GM12878 (cell line): Measurements from ENCODE around the gene TRPM5. TPM values are rescaled to one million over a fixed set of nuclear protein-coding genes. Genes with fewer than 3 reads are reported as not detected.

Source experiments
- ATAC-seq: fragments of 200-7000 bp; cut with Tn5 transposase; 3 replicates; pipeline ENCODE4 v1.9.1; 2020; ENCODE audit warnings: mild to moderate bottlenecking, moderate library complexity
- BruUV-seq: library from RNA; stranded (reverse); fragments of 400-500 nt; replicated peaks from 2 replicates; lab custom pipeline; 2021; lab: Mats Ljungman, UMichigan
- CTCF ChIA-PET: fragments of 300-600 bp; sonication (Branson Sonifier 250); formaldehyde crosslinking; extraction: SDS; loops from one replicate; lab custom pipeline; 2021; ENCODE audit warnings: inconsistent platforms; lab: Yijun Ruan, JAX
- POLR2A ChIA-PET: fragments of 350-600 bp; formaldehyde crosslinking; extraction: SDS; loops from one replicate; lab custom pipeline; 2021; ENCODE audit warnings: inconsistent platforms; lab: Charles Lee
- RAD21 ChIA-PET: fragments of 300-600 bp; sonication (Branson Sonifier 250); formaldehyde crosslinking; loops from one replicate; lab custom pipeline; 2023; ENCODE audit warnings: antibody characterized with exemption; ENCODE audit not compliant: unreplicated experiment; lab: Charles Lee
- SMC1A ChIA-PET: fragments of 300-600 bp; sonication (Branson Sonifier 250); formaldehyde crosslinking; loops from one replicate; lab custom pipeline; 2023; ENCODE audit not compliant: unreplicated experiment, uncharacterized antibody; lab: Charles Lee
- DNase-seq: peaks from one replicate; pipeline ENCODE4 v3.0.0-alpha.2; 2011; ENCODE audit warnings: low read depth, low spot score
- FAIRE-seq: peaks from 3 replicates; lab custom pipeline; 2011; peaks lifted over from hg19 to GRCh38; lab: Jason Lieb, UNC
- H2AFZ ChIP-seq: 2 replicates; pipeline ENCODE4 v1.6.0; 2011; ENCODE audit warnings: low read depth, low read length, control low read depth; ENCODE audit not compliant: control insufficient read depth
- H3K27ac ChIP-seq: 2 replicates; pipeline ENCODE4 v1.5.1; 2011; ENCODE audit warnings: control low read depth; ENCODE audit not compliant: control insufficient read depth, insufficient read depth
- H3K27me3 ChIP-seq, 2 experiments: replicated peaks in 1 of 2; 2 replicates each; pipeline versions ENCODE4 v1.6.0 to v1.6.1; 2011; ENCODE audit warnings: low read length in 1 of 2; ENCODE audit not compliant: control insufficient read depth in 2 of 2, insufficient read depth in 2 of 2
- H3K36me3 ChIP-seq, 2 experiments: 2 replicates each; pipeline ENCODE4 v1.5.1; 2011; ENCODE audit warnings: low read length in 1 of 2; ENCODE audit not compliant: control insufficient read depth in 2 of 2, insufficient read depth in 2 of 2
- H3K4me1 ChIP-seq: 2 replicates; pipeline ENCODE4 v1.6.1; 2011; ENCODE audit warnings: mild to moderate bottlenecking, low read length, moderate library complexity, mixed read lengths; ENCODE audit not compliant: control insufficient read depth, insufficient read depth
- H3K4me2 ChIP-seq: 2 replicates; pipeline ENCODE4 v1.6.0; 2011; ENCODE audit warnings: control low read depth; ENCODE audit not compliant: control insufficient read depth, insufficient read depth
- H3K4me3 ChIP-seq: fragments of 200-600 bp; sonication (generic); 2 replicates; pipeline ENCODE4 v1.5.1; 2016
- H3K79me2 ChIP-seq: 2 replicates; pipeline ENCODE4 v1.6.0; 2011; ENCODE audit warnings: low read length; ENCODE audit not compliant: control insufficient read depth, insufficient read depth
- H3K9ac ChIP-seq: 2 replicates; pipeline ENCODE4 v1.8.0; 2011; ENCODE audit warnings: low read length, control low read depth, mixed read lengths; ENCODE audit not compliant: control insufficient read depth, insufficient read depth
- H3K9me3 ChIP-seq: replicated peaks from 3 replicates; pipeline ENCODE4 v1.5.1; 2011; ENCODE audit warnings: mild to moderate bottlenecking, low read length; ENCODE audit not compliant: control insufficient read depth, insufficient read depth
- H4K20me1 ChIP-seq: 2 replicates; pipeline ENCODE4 v1.6.0; 2011; ENCODE audit not compliant: control insufficient read depth, insufficient read depth
- BACH1 ChIP-seq: fragments of 450-650 bp; IDR thresholded peaks from 2 replicates; pipeline ENCODE4 v1.6.1; 2017; ENCODE audit warnings: mild to moderate bottlenecking, borderline replicate concordance
- CREB1 ChIP-seq: IDR thresholded peaks from 2 replicates; pipeline ENCODE4 v1.6.1; 2012; ENCODE audit warnings: low read depth, mild to moderate bottlenecking, inconsistent platforms
- FOXM1 ChIP-seq: IDR thresholded peaks from 2 replicates; pipeline ENCODE4 v1.6.1; 2012; ENCODE audit warnings: low read depth, mild to moderate bottlenecking, inconsistent platforms, low read length, moderate library complexity
- HCFC1 ChIP-seq: fragments of 150-350 bp; IDR thresholded peaks from 2 replicates; pipeline ENCODE4 v1.6.1; 2014; ENCODE audit warnings: low read length
- KLF5 ChIP-seq: fragments of 450-650 bp; IDR thresholded peaks from 2 replicates; pipeline ENCODE4 v1.6.1; 2014; ENCODE audit warnings: mild to moderate bottlenecking; ENCODE audit not compliant: partially characterized antibody
- NR2C1 ChIP-seq: fragments of 450-650 bp; IDR thresholded peaks from 2 replicates; pipeline ENCODE4 v1.6.1; 2017; ENCODE audit warnings: antibody characterized with exemption, mild to moderate bottlenecking, moderate library complexity
- PAX8 ChIP-seq: fragments of 450-650 bp; IDR thresholded peaks from 2 replicates; pipeline ENCODE4 v1.6.1; 2017; ENCODE audit warnings: mild to moderate bottlenecking, moderate library complexity
- POLR2AphosphoS2 ChIP-seq: IDR thresholded peaks from 2 replicates; pipeline ENCODE4 v1.6.1; 2011; ENCODE audit warnings: low read depth, mild to moderate bottlenecking, low read length, improper control_type of control experiment, moderate library complexity
- POLR2AphosphoS5 ChIP-seq: IDR thresholded peaks from 2 replicates; pipeline ENCODE4 v1.6.1; 2011; ENCODE audit warnings: mild to moderate bottlenecking, low read length, inconsistent platforms
- RBBP5 ChIP-seq: fragments of 200-600 bp; sonication (generic); conservative IDR thresholded peaks from 2 replicates; pipeline ENCODE4 v1.6.1; 2016
- SIN3A ChIP-seq: IDR thresholded peaks from 2 replicates; pipeline ENCODE4 v1.6.1; 2012; ENCODE audit warnings: low read depth, low read length, improper control_type of control experiment
- SMC3 ChIP-seq: IDR thresholded peaks from 2 replicates; pipeline ENCODE4 v1.6.1; 2011; ENCODE audit warnings: low read length, improper control_type of control experiment, borderline replicate concordance
- ZZZ3 ChIP-seq: IDR thresholded peaks from 2 replicates; pipeline ENCODE4 v1.6.1; 2011; ENCODE audit warnings: low read depth; ENCODE audit not compliant: control insufficient read depth, insufficient read length
- WGBS: methylation state at CpG from one replicate; pipeline ENCODE4 v1.1.6; 2016; ENCODE audit warnings: low lambda C conversion rate; ENCODE audit not compliant: insufficient replicate concordance, insufficient coverage; ENCODE audit errors: missing lambda C conversion rate; 5-methylcytosine and 5-hydroxymethylcytosine counted together
- in situ Hi-C: fragments of 300-500 bp; cut with MboI; formaldehyde crosslinking; loops from 9 replicates; pipeline ENCODE4 v1.14.3; 2018; ENCODE audit warnings: mixed read lengths
- intact Hi-C: fragments of 100-400 bp; cut with micrococcal nuclease; formaldehyde crosslinking; loops from one replicate; pipeline ENCODE4 v1.14.2; 2022; ENCODE audit not compliant: unreplicated experiment
- polyA plus RNA-seq, 11 experiments: library from polyadenylated mRNA; depleted of rRNA in 4 of 11; unstranded in 6 of 11; stranded (reverse) in 5 of 11; fragments of >200 nt; fragmentation: Nextera tagmentation in 4 of 11; fragmentation: Illumina TruSeq in 1 of 11; extraction: Ambion mirVana in 4 of 11; extraction: Trizol in 1 of 11; gene quantifications; 1 replicate in 1 of 11; 2 replicates in 10 of 11; pipeline versions ENCODE4 v1.2.1 to v1.2.3, GENCODE V29; 2011 to 2016; ENCODE audit warnings: inconsistent platforms in 2 of 11, missing spikeins in 2 of 11, low read depth in 1 of 11
- total RNA-seq, 4 experiments: library from RNA; depleted of rRNA in 3 of 4; stranded (reverse); fragments of >200 nt in 3 of 4; fragmentation: Illumina TruSeq in 1 of 4; extraction: Trizol in 1 of 4; gene quantifications; 2 replicates each; pipeline versions ENCODE4 v1.2.1 to v1.2.3, GENCODE V29; 2013 to 2021
- TF ChIP-seq, protein P1 (sequence below): fragments of 450-650 bp; IDR thresholded peaks from 2 replicates; pipeline ENCODE4 v1.6.1; 2017; ENCODE audit warnings: mild to moderate bottlenecking, moderate library complexity
- TF ChIP-seq, protein P2 (sequence below): IDR thresholded peaks from 2 replicates; pipeline ENCODE4 v1.6.1; 2012; ENCODE audit warnings: low read length, inconsistent platforms
- TF ChIP-seq, protein P3 (sequence below): fragments of 450-650 bp; IDR thresholded peaks from 2 replicates; pipeline ENCODE4 v1.6.1; 2014; ENCODE audit warnings: mild to moderate bottlenecking
- TF ChIP-seq, protein P4 (sequence below): IDR thresholded peaks from 2 replicates; pipeline ENCODE4 v1.6.1; 2011; ENCODE audit warnings: low read depth, mild to moderate bottlenecking, low read length, moderate library complexity, borderline replicate concordance; ENCODE audit errors: extremely low read depth

Gene TRPM5
- total and polyA plus RNA-seq, 10 of the 15 experiments (the other 5 are each of a cell fraction or from before 2014, with no cell fraction given), result not detected

DNA sequence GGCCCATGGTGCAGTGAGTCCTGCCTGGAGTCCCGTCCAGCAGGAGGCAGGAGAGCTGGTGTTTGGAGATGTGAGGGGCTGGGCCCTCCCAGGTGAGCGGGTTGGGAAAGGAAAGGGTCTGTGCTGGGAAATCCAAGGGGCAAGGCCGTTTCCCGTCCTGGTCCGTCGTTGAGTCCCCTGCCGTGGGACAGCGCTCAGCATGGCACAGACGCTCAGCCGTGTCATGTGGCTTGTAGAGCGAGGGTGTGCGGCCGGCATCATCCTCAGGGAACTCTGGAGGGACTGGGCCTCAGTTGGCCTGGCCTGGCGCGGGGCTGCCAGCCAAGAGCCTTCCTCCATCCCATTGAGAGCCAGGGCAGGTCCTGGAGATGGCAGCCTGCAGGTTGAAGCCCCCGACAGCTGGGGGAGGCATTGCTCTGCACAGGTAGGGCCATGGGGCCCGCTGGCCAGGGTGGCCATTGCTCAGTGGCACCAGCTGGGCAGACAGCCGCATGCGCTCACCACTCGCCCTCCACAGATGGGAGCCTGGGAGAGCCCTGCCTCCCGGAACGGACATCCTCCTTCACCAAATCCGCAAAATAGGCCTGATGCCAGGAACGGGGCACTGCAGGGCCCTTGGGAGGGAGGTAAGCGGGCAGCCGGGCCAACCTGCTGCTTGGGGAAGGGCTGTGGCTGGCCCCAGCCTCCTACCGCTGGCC lies 29.2 kb upstream of the TRPM5 start:
- ATAC-seq, result no peak
- CTCF ChIA-PET, result no interaction called here

More for the DNA sequence above, 29.2 kb upstream of the TRPM5 start:
- Histone ChIP-seq H3K9ac (no peak overlapping the region), H3K27me3 (no peaks in the 10 kb centered on the region), H3K4me3 (no peak overlapping the region), H3K27ac (no peak overlapping the region), H2AFZ (no peak overlapping the region), H3K4me1 (no peaks in the 10 kb centered on the region), H3K4me2 (no peak overlapping the region), H3K79me2 (no peaks in the 10 kb centered on the region), H3K36me3 (no peaks in the 10 kb centered on the region), H4K20me1 (no peaks in the 10 kb centered on the region), H3K9me3 (no peaks in the 10 kb centered on the region)
- no peak for DNase-seq
- 57% methylated on average over 26 of the region's 27 CpGs for WGBS
- RAD21 ChIA-PET, result no interaction called here
- TF ChIP-seq ZZZ3 (no peak), PAX8 (no peak), NR2C1 (no peak), SMC3 (no peak), POLR2AphosphoS2 (no peak), SIN3A (no peak), CREB1 (no peak), RBBP5 (no peak), HCFC1 (no peak), POLR2AphosphoS5 (no peak), FOXM1 (no peak), BACH1 (no peak), KLF5 (no peak)
- TF ChIP-seq, protein P1, sequence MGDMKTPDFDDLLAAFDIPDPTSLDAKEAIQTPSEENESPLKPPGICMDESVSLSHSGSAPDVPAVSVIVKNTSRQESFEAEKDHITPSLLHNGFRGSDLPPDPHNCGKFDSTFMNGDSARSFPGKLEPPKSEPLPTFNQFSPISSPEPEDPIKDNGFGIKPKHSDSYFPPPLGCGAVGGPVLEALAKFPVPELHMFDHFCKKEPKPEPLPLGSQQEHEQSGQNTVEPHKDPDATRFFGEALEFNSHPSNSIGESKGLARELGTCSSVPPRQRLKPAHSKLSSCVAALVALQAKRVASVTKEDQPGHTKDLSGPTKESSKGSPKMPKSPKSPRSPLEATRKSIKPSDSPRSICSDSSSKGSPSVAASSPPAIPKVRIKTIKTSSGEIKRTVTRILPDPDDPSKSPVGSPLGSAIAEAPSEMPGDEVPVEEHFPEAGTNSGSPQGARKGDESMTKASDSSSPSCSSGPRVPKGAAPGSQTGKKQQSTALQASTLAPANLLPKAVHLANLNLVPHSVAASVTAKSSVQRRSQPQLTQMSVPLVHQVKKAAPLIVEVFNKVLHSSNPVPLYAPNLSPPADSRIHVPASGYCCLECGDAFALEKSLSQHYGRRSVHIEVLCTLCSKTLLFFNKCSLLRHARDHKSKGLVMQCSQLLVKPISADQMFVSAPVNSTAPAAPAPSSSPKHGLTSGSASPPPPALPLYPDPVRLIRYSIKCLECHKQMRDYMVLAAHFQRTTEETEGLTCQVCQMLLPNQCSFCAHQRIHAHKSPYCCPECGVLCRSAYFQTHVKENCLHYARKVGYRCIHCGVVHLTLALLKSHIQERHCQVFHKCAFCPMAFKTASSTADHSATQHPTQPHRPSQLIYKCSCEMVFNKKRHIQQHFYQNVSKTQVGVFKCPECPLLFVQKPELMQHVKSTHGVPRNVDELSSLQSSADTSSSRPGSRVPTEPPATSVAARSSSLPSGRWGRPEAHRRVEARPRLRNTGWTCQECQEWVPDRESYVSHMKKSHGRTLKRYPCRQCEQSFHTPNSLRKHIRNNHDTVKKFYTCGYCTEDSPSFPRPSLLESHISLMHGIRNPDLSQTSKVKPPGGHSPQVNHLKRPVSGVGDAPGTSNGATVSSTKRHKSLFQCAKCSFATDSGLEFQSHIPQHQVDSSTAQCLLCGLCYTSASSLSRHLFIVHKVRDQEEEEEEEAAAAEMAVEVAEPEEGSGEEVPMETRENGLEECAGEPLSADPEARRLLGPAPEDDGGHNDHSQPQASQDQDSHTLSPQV, result no peak
- TF ChIP-seq, protein P2, sequence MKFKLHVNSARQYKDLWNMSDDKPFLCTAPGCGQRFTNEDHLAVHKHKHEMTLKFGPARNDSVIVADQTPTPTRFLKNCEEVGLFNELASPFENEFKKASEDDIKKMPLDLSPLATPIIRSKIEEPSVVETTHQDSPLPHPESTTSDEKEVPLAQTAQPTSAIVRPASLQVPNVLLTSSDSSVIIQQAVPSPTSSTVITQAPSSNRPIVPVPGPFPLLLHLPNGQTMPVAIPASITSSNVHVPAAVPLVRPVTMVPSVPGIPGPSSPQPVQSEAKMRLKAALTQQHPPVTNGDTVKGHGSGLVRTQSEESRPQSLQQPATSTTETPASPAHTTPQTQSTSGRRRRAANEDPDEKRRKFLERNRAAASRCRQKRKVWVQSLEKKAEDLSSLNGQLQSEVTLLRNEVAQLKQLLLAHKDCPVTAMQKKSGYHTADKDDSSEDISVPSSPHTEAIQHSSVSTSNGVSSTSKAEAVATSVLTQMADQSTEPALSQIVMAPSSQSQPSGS, result no peak
- TF ChIP-seq, protein P3, sequence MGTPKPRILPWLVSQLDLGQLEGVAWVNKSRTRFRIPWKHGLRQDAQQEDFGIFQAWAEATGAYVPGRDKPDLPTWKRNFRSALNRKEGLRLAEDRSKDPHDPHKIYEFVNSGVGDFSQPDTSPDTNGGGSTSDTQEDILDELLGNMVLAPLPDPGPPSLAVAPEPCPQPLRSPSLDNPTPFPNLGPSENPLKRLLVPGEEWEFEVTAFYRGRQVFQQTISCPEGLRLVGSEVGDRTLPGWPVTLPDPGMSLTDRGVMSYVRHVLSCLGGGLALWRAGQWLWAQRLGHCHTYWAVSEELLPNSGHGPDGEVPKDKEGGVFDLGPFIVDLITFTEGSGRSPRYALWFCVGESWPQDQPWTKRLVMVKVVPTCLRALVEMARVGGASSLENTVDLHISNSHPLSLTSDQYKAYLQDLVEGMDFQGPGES, result no peak
- TF ChIP-seq, protein P4, sequence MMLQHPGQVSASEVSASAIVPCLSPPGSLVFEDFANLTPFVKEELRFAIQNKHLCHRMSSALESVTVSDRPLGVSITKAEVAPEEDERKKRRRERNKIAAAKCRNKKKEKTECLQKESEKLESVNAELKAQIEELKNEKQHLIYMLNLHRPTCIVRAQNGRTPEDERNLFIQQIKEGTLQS, result no peak
- FAIRE-seq, result no peak
- POLR2A ChIA-PET, result no interaction called here
- in situ Hi-C loops, result no loop called here
- no TSS peak for BruUV-seq
- SMC1A ChIA-PET, result no interaction called here
- intact Hi-C loops, result no loop called here
